ENCODE results near the gene TBC1D25. TPM values are rescaled to one million over a fixed set of nuclear protein-coding genes. Genes with fewer than 3 reads are reported as not detected.
"Not testable (repeated sequence)": the region's sequence is repeated elsewhere in the genome, so short reads cannot be mapped to it uniquely, and the experiment has no call there.

Gene TBC1D25
- total RNA-seq, 1 donor from 2014 or later = 16.4 TPM

DNA sequence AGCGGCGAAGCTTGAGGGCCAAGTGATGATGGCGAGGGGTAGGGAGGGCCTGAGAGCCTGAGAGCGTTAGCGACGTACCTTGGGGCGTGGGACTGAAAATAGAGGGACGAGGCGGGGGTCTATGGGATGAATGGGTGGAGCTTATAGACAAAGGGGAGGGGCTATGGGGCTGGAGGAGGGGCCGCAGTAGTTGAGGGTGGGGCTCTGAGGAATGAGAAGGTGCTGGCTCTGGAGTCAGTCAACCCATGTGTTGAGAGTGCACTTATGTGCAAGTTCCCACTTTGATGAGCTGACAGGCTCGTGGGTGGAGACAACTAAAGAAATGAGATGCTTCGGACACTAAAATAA, 488 bp downstream of the TBC1D25 start:
- DNase-seq (ENCODE audit: extremely low spot score, unreplicated experiment) = no peak
- Mint-ChIP-seq H3K27me3 (ENCODE audit: unreplicated experiment) (no peaks in the 10 kb centered on the region), H3K27ac (ENCODE audit: unreplicated experiment) (peak overlapping the region; percentile 89), H3K9me3 (ENCODE audit: unreplicated experiment) (peaks cover 8% of the 10 kb centered on the region), H3K4me3 (ENCODE audit: unreplicated experiment) (peak overlapping the region; percentile 85), H3K4me1 (ENCODE audit: unreplicated experiment) (peaks cover 13% of the 10 kb centered on the region), H3K36me3 (ENCODE audit: unreplicated experiment) (peaks cover 8% of the 10 kb centered on the region)
- TF ChIP-seq, protein P1, sequence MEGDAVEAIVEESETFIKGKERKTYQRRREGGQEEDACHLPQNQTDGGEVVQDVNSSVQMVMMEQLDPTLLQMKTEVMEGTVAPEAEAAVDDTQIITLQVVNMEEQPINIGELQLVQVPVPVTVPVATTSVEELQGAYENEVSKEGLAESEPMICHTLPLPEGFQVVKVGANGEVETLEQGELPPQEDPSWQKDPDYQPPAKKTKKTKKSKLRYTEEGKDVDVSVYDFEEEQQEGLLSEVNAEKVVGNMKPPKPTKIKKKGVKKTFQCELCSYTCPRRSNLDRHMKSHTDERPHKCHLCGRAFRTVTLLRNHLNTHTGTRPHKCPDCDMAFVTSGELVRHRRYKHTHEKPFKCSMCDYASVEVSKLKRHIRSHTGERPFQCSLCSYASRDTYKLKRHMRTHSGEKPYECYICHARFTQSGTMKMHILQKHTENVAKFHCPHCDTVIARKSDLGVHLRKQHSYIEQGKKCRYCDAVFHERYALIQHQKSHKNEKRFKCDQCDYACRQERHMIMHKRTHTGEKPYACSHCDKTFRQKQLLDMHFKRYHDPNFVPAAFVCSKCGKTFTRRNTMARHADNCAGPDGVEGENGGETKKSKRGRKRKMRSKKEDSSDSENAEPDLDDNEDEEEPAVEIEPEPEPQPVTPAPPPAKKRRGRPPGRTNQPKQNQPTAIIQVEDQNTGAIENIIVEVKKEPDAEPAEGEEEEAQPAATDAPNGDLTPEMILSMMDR (IDR thresholded peaks at IDR 0.05) = no peak

DNA sequence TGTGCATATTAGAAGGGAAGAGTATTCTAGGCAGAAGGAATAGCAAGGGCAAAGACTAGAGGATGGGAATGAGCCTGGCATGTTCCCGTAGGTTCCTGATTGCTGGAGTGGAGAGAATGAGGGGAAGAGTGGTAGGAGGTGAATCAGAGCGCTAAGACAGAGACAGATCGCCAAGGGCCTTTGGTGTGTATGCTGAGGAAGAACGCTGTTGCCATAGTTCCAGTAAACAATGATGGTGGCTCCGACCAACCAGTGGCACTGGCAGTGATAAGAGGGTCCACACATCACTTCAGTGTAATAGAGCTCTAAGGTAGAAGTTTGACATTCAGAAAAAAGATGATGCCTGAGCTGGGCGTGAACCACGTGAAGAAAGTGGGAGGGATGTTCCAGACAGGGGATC, 966 bp downstream of the TBC1D25 start:
- TF ChIP-seq, protein P1 (IDR thresholded peaks at IDR 0.05) = no peak
- Mint-ChIP-seq H3K27ac (ENCODE audit: unreplicated experiment) (peak overlapping the region; percentile 89), H3K4me1 (ENCODE audit: unreplicated experiment) (peaks cover 13% of the 10 kb centered on the region), H3K9me3 (ENCODE audit: unreplicated experiment) (peaks cover 8% of the 10 kb centered on the region), H3K36me3 (ENCODE audit: unreplicated experiment) (peaks cover 9% of the 10 kb centered on the region), H3K4me3 (ENCODE audit: unreplicated experiment) (peak overlapping the region; percentile 85), H3K27me3 (ENCODE audit: unreplicated experiment) (no peaks in the 10 kb centered on the region)
- DNase-seq (ENCODE audit: extremely low spot score, unreplicated experiment) = no peak

DNA sequence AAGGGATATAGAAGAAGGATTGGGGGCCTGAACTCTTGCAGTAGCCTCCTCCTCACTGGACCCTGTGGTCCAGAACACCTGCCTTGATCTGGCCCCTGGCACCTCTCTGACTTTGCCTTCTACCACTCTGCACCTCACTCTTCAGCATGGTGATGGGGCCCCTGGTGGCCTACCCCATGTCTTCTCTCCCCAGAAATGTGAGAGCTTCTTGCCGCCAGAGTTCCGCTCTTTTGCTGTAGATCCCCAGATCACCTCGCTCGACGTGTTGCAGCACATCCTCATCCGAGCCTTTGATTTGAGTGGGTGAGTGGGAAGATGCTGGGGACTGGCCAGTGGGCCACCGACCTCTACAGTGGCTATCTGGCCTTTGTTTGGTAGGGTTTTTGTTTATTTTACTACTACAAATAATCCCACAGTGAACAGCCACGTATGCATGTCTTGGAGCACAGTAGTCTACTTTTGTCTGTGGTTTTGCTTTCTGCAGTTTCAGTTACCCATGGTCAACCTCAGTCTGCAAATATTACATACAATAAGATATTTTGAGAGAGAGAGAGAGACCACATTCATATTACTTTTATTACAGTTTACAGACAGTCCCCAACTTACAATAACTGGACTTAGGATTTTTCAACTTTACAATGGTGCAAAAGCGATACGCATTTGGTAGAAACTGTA, 1.8 kb downstream of the TBC1D25 start:
- peaks cover 8% of the 10 kb centered on the region for H3K9me3 Mint-ChIP-seq (ENCODE audit: unreplicated experiment)
- TF ChIP-seq, protein P1 (IDR thresholded peaks at IDR 0.05) = no peak
- peaks cover 11% of the 10 kb centered on the region for H3K36me3 Mint-ChIP-seq (ENCODE audit: unreplicated experiment)
- H3K4me3 Mint-ChIP-seq (ENCODE audit: unreplicated experiment) = no peak overlapping the region
- no peak overlapping the region for H3K27ac Mint-ChIP-seq (ENCODE audit: unreplicated experiment)
- no peak for DNase-seq (ENCODE audit: extremely low spot score, unreplicated experiment)
- peaks cover 13% of the 10 kb centered on the region for H3K4me1 Mint-ChIP-seq (ENCODE audit: unreplicated experiment)
- no peaks in the 10 kb centered on the region for H3K27me3 Mint-ChIP-seq (ENCODE audit: unreplicated experiment)

DNA sequence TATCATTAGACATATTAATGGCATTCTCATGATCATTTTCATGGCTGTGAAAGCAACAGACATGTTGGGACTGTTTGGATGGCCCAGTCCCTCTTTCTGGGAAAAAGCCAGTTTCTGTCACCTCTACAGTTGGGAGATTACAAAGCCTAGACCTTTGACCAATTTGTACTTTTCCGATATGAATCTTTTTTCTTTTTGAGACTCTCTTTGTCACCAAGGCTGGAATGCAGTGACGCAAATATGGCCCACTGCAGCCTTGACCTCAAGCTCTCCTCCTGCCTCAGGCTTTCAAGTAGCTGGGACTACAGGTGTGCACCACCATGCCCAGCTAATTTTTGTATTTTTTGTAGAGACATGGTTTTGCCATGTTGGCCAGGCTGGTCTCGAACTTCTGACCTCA, 9.4 kb downstream of the TBC1D25 start:
- no peaks in the 10 kb centered on the region for H3K4me1 Mint-ChIP-seq (ENCODE audit: unreplicated experiment)
- TF ChIP-seq, protein P1 (IDR thresholded peaks at IDR 0.05) = no peak
- H3K27me3 Mint-ChIP-seq (ENCODE audit: unreplicated experiment) = no peaks in the 10 kb centered on the region
- no peak overlapping the region for H3K4me3 Mint-ChIP-seq (ENCODE audit: unreplicated experiment)
- peaks cover 16% of the 10 kb centered on the region for H3K36me3 Mint-ChIP-seq (ENCODE audit: unreplicated experiment)
- no peaks in the 10 kb centered on the region for H3K9me3 Mint-ChIP-seq (ENCODE audit: unreplicated experiment)
- DNase-seq (ENCODE audit: extremely low spot score, unreplicated experiment) = no peak
- H3K27ac Mint-ChIP-seq (ENCODE audit: unreplicated experiment) = no peak overlapping the region

DNA sequence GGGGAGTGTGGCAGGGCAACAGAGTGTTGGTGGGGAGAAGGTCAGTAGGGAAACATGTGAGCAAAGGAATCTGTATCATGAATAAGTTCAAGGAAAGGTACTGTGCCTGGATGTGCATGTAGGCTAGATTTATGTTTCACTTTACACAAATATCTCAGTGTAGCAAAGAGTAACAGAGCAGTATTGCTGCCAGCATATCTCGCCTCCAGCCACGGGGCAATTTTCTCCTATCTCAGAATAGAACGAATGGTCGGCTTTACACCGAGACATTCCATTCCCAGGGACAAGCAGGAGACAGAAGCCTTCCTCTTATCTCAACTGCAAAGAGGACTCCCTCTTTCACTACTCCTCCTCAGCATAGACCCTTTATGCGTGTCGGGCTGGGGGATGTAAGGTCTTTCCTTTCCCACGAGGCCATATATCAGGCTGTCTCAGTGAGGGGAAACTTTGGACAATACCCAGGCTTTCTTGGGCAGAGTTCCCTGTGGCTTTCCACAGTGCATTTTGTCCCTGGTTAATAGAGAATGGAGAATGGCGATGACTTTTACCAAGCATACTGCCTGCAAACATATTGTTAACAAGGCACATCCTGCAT, 16.3 kb downstream of the TBC1D25 start:
- not testable (repeated sequence) for H3K4me3 Mint-ChIP-seq (ENCODE audit: unreplicated experiment); H3K27ac Mint-ChIP-seq (ENCODE audit: unreplicated experiment); H3K9me3 Mint-ChIP-seq (ENCODE audit: unreplicated experiment)

More for the DNA sequence above, 16.3 kb downstream of the TBC1D25 start:
- H3K27me3 Mint-ChIP-seq (ENCODE audit: unreplicated experiment); DNase-seq (ENCODE audit: extremely low spot score, unreplicated experiment); H3K4me1 Mint-ChIP-seq (ENCODE audit: unreplicated experiment): not testable (repeated sequence)
- peaks cover 16% of the 10 kb centered on the region for H3K36me3 Mint-ChIP-seq (ENCODE audit: unreplicated experiment)
